Keratinocyte (primary cell): ENCODE results near the gene ZNF32. TPM values are rescaled to one million over a fixed set of nuclear protein-coding genes. Genes with fewer than 3 reads are reported as not detected.

Experiments used
- DNase-seq: peaks from one replicate; pipeline ENCODE4 v3.0.0-alpha.2; 2011; ENCODE audit warnings: low read depth, missing footprints, low spot score
- FAIRE-seq: peaks from 2 replicates; lab custom pipeline; 2011; peaks lifted over from hg19 to GRCh38; lab: Jason Lieb, UNC
- H2AFZ ChIP-seq: 2 replicates; pipeline ENCODE4 v1.6.0; 2012; ENCODE audit warnings: low read length, control low read depth, inconsistent platforms; ENCODE audit not compliant: control insufficient read depth
- H3K27ac ChIP-seq: 2 replicates; pipeline ENCODE4 v1.5.1; 2011; ENCODE audit warnings: low read length; ENCODE audit not compliant: control insufficient read depth, insufficient read depth
- H3K27me3 ChIP-seq: 3 replicates; pipeline ENCODE4 v1.6.0; 2011; ENCODE audit warnings: low read length; ENCODE audit not compliant: control insufficient read depth, insufficient read depth; ENCODE audit errors: extremely low read depth
- H3K36me3 ChIP-seq, 2 experiments: 2 replicates in 1 of 2; 3 replicates in 1 of 2; pipeline ENCODE4 v1.5.1; 2011; ENCODE audit warnings: low read length in 2 of 2, mild to moderate bottlenecking in 1 of 2; ENCODE audit not compliant: control insufficient read depth in 2 of 2, insufficient read depth in 2 of 2; ENCODE audit errors: extremely low read depth in 1 of 2
- H3K4me1 ChIP-seq: 3 replicates; pipeline ENCODE4 v1.5.1; 2011; ENCODE audit warnings: low read length; ENCODE audit not compliant: control insufficient read depth, insufficient read depth; ENCODE audit errors: extremely low read depth
- H3K4me2 ChIP-seq: 3 replicates; pipeline ENCODE4 v1.6.0; 2011; ENCODE audit warnings: low read depth, low read length; ENCODE audit not compliant: control insufficient read depth, insufficient read depth; ENCODE audit errors: extremely low read depth
- H3K4me3 ChIP-seq, 3 experiments: fragments of 200-600 bp in 1 of 3; sonication (generic) in 1 of 3; 2 replicates in 2 of 3; 3 replicates in 1 of 3; pipeline ENCODE4 v1.5.1; 2011 to 2016; ENCODE audit warnings: low read length in 3 of 3, mild to moderate bottlenecking in 3 of 3, control low read depth in 2 of 3, inconsistent platforms in 1 of 3, low read depth in 1 of 3, mixed read lengths in 1 of 3, mixed run types in 1 of 3, moderate library complexity in 1 of 3; ENCODE audit not compliant: control insufficient read depth in 2 of 3, insufficient read depth in 2 of 3; ENCODE audit errors: extremely low read depth in 1 of 3
- H3K79me2 ChIP-seq: 2 replicates; pipeline ENCODE4 v1.6.0; 2012; ENCODE audit warnings: low read length; ENCODE audit not compliant: control insufficient read depth, insufficient read depth
- H3K9ac ChIP-seq: 3 replicates; pipeline ENCODE4 v1.6.0; 2011; ENCODE audit warnings: low read length; ENCODE audit not compliant: control insufficient read depth, insufficient read depth; ENCODE audit errors: extremely low read depth
- H3K9me1 ChIP-seq: 3 replicates; pipeline ENCODE4 v1.6.0; 2011; ENCODE audit warnings: low read length; ENCODE audit not compliant: control insufficient read depth, insufficient read depth; ENCODE audit errors: extremely low read depth
- H3K9me3 ChIP-seq: 2 replicates; pipeline ENCODE4 v1.5.1; 2012; ENCODE audit warnings: low read depth, low read length; ENCODE audit not compliant: control insufficient read depth
- H4K20me1 ChIP-seq: 3 replicates; pipeline ENCODE4 v1.6.0; 2011; ENCODE audit warnings: low read length; ENCODE audit not compliant: control insufficient read depth, insufficient read depth; ENCODE audit errors: extremely low read depth
- EZH2 ChIP-seq: IDR thresholded peaks from one replicate; pipeline ENCODE4 v1.6.1; 2012; ENCODE audit warnings: inconsistent platforms, mild to moderate bottlenecking, low read length, moderate library complexity
- dilution Hi-C: fragments of 300-500 bp; cut with MboI; formaldehyde crosslinking; loops from one replicate; pipeline ENCODE4 v1.7.0; 2020; ENCODE audit warnings: low sequenced_read_pairs; ENCODE audit not compliant: extremely low pct_ligation_motif_present
- polyA plus RNA-seq, 5 experiments: library from polyadenylated mRNA; depleted of rRNA in 3 of 5; stranded (reverse) in 3 of 5; stranded (forward) in 1 of 5; unstranded in 1 of 5; fragments of >200 nt; gene quantifications; 1 replicate in 1 of 5; 2 replicates in 3 of 5; 3 replicates in 1 of 5; pipeline versions ENCODE4 v1.2.1 to v1.2.3, GENCODE V29; 2011 to 2012; ENCODE audit warnings: missing spikeins in 2 of 5, low read depth in 1 of 5, low replicate concordance in 1 of 5
- TF ChIP-seq, protein P1 (sequence below), 3 experiments: IDR thresholded peaks in 1 of 3; conservative IDR thresholded peaks in 1 of 3; optimal IDR thresholded peaks in 1 of 3; 2 replicates in 2 of 3; 3 replicates in 1 of 3; pipeline versions ENCODE3 to v1.5.1; 2011; ENCODE audit warnings: low read length in 3 of 3, mild to moderate bottlenecking in 3 of 3, moderate library complexity in 2 of 3, control low read depth in 1 of 3, inconsistent platforms in 1 of 3; ENCODE audit not compliant: insufficient read depth in 2 of 3; ENCODE audit errors: extremely low read depth in 1 of 3

The ZNF32 gene
- polyA plus RNA-seq, 1 donor (not counting 4 experiments of a cell fraction or from before 2014, with no cell fraction given), result 25.6 TPM

DNA sequence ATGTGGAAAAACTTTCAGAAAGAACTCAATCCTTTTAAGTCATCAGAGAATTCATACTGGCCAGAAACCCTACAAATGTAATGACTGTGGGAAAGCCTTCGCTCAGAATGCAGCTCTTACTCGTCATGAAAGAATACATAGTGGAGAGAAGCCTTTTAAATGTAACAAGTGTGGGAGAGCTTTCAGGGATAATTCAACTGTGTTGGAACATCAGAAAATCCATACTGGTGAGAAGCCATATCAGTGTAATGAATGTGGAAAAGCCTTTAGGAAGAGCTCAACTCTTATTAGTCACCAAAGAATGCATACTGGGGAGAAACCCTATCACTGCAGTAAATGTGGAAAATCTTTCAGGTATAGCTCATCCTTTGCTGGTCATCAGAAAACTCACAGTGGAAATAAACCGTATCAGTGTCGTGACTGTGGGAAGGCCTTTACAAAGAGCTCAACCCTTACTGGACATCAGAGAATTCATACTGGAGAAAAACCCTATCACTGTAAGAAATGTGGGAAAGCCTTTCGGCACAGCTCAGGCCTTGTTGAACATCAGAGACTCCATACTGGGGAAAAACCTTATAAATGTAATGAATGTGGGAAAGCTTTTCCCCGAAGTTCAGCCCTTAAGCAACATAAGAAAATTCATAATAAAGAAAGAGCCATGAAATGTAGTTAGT lies 31.8 kb downstream of the ZNF32 start:
- FAIRE-seq, result no peak
- no peaks in the 10 kb centered on the region for H3K9me1 ChIP-seq

DNA sequence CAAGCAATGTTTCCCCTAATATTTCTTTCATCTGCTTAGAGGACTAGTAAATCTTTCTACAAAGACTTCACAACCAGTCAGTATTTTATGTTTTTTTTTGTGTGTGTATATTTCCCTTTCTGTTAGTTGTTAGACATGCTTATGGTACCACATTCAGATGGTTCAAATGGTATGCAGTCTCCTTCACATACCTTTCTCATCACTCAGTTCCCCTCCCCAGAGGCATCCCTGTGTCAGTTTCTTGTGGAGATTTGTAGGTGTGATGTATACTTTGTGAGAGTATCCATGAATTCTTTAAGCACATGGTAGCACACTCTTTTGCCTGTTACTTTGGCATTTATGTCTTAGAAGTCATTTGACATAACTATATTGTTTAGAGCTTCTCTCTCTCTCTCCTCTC lies 38.0 kb downstream of the ZNF32 start:
- H3K79me2 ChIP-seq, result no peaks in the 10 kb centered on the region
- no peaks in the 10 kb centered on the region for H3K27me3 ChIP-seq
- no peak overlapping the region for H3K4me3 ChIP-seq
- H3K4me2 ChIP-seq, result no peak overlapping the region
- no peak for TF ChIP-seq EZH2
- TF ChIP-seq, protein P1, sequence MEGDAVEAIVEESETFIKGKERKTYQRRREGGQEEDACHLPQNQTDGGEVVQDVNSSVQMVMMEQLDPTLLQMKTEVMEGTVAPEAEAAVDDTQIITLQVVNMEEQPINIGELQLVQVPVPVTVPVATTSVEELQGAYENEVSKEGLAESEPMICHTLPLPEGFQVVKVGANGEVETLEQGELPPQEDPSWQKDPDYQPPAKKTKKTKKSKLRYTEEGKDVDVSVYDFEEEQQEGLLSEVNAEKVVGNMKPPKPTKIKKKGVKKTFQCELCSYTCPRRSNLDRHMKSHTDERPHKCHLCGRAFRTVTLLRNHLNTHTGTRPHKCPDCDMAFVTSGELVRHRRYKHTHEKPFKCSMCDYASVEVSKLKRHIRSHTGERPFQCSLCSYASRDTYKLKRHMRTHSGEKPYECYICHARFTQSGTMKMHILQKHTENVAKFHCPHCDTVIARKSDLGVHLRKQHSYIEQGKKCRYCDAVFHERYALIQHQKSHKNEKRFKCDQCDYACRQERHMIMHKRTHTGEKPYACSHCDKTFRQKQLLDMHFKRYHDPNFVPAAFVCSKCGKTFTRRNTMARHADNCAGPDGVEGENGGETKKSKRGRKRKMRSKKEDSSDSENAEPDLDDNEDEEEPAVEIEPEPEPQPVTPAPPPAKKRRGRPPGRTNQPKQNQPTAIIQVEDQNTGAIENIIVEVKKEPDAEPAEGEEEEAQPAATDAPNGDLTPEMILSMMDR (optimal IDR thresholded peaks at IDR 0.05 in 1 of 3, IDR thresholded peaks at IDR 0.05 in 1 of 3, conservative IDR thresholded peaks at IDR 0.05 in 1 of 3; ENCODE audit: extremely low read depth in 1 of 3, insufficient read depth in 2 of 3, low read length in 3 of 3), result no peak
- H3K9me3 ChIP-seq, result peaks cover 9% of the 10 kb centered on the region
- FAIRE-seq (peak; percentile 69), DNase-seq (no peak)
- no peaks in the 10 kb centered on the region for H4K20me1 ChIP-seq
- no peak overlapping the region for H3K9ac ChIP-seq
- H3K4me1 ChIP-seq, result peaks cover 3% of the 10 kb centered on the region
- dilution Hi-C loops, result no loop called here
- H3K9me1 ChIP-seq, result no peaks in the 10 kb centered on the region
- H3K36me3 ChIP-seq, result peaks cover 2 to 5% of the 10 kb centered on the region in 2 experiments
- H3K27ac ChIP-seq, result no peak overlapping the region
- H2AFZ ChIP-seq, result no peak overlapping the region

More for the DNA sequence above, 31.8 kb downstream of the ZNF32 start:
- H4K20me1 ChIP-seq, result no peaks in the 10 kb centered on the region
- no peak overlapping the region for H3K27ac ChIP-seq
- TF ChIP-seq EZH2, result no peak
- TF ChIP-seq, protein P1 (optimal IDR thresholded peaks at IDR 0.05 in 1 of 3, IDR thresholded peaks at IDR 0.05 in 1 of 3, conservative IDR thresholded peaks at IDR 0.05 in 1 of 3; ENCODE audit: extremely low read depth in 1 of 3, insufficient read depth in 2 of 3, low read length in 3 of 3), result no peak
- DNase-seq, result no peak
- H2AFZ ChIP-seq, result no peak overlapping the region
- peaks cover 21% of the 10 kb centered on the region for H3K9me3 ChIP-seq
- dilution Hi-C loops, result no loop called here
- H3K9ac ChIP-seq, result no peak overlapping the region
- H3K79me2 ChIP-seq, result no peaks in the 10 kb centered on the region
- peaks cover 2 to 6% of the 10 kb centered on the region in 2 experiments for H3K36me3 ChIP-seq
- H3K4me2 ChIP-seq, result no peak overlapping the region
- no peaks in the 10 kb centered on the region for H3K27me3 ChIP-seq
- no peak overlapping the region for H3K4me3 ChIP-seq
- no peaks in the 10 kb centered on the region for H3K4me1 ChIP-seq
